Measurements from ENCODE around the gene HJURP.

- TF ChIP-seq CTCF (optimal IDR thresholded peaks at IDR 0.05 in 1 of 3, IDR thresholded peaks at IDR 0.05 in 1 of 3, conservative IDR thresholded peaks at IDR 0.05 in 1 of 3; ENCODE audit: extremely low read depth in 1 of 3, insufficient read depth in 2 of 3, low read length in 3 of 3), result no peak
- no peak for TF ChIP-seq EZH2 (IDR thresholded peaks at IDR 0.05; ENCODE audit: low read length)
These were observed 1.8 kb upstream of the HJURP start for GRCh38 chr2:233856184-233856583.

All from keratinocyte (primary cell).